Activated B cell treated with CpG ODN at 0.5 μM for 24 hours (primary cell): Measurements from ENCODE around the gene USP47. TPM values are rescaled to one million over a fixed set of nuclear protein-coding genes. Genes with fewer than 3 reads are reported as not detected.

Experiments used
- ATAC-seq: fragments of 200-7000 bp; cut with Tn5 transposase; one replicate; pipeline ENCODE4 v1.10.0; 2021; ENCODE audit warnings: low read depth, mild to moderate bottlenecking, moderate library complexity
- CTCF ChIA-PET: fragments of 350-600 bp; sonication (Branson Sonifier 250); formaldehyde crosslinking; loops from one replicate; lab custom pipeline; 2021; ENCODE audit warnings: antibody characterized with exemption; lab: Charles Lee
- POLR2A ChIA-PET: fragments of 350-600 bp; sonication (Branson Sonifier 250); formaldehyde crosslinking; loops from one replicate; lab custom pipeline; 2021; ENCODE audit warnings: antibody characterized with exemption; lab: Charles Lee
- DNase-seq: peaks from one replicate; pipeline ENCODE4 v3.0.0; 2022
- H3K27ac Mint-ChIP-seq: one replicate; pipeline ENCODE4 v1.8.0; 2020; ENCODE audit warnings: mixed read lengths
- H3K27me3 Mint-ChIP-seq: one replicate; pipeline ENCODE4 v1.8.0; 2021; ENCODE audit warnings: mixed read lengths
- H3K36me3 Mint-ChIP-seq: one replicate; pipeline ENCODE4 v1.8.0; 2021; ENCODE audit warnings: low read depth, mixed read lengths
- H3K4me1 Mint-ChIP-seq: one replicate; pipeline ENCODE4 v1.8.0; 2021; ENCODE audit warnings: mixed read lengths
- H3K4me3 Mint-ChIP-seq: one replicate; pipeline ENCODE4 v1.8.0; 2020; ENCODE audit warnings: mild to moderate bottlenecking, mixed read lengths
- H3K9me3 Mint-ChIP-seq: one replicate; pipeline ENCODE4 v1.8.0; 2020; ENCODE audit warnings: mixed read lengths
- intact Hi-C: fragments of 100-400 bp; cut with micrococcal nuclease; formaldehyde crosslinking; loops from one replicate; pipeline ENCODE4 v1.15.1; 2024
- total RNA-seq: library from RNA; stranded (reverse); gene quantifications from 2 replicates; pipeline ENCODE4 v1.2.3, GENCODE V29; 2022
- TF ChIP-seq, protein P1 (sequence below): fragments of 200-600 bp; IDR thresholded peaks from one replicate; pipeline ENCODE4 v1.8.0; 2022; ENCODE audit warnings: antibody characterized with exemption, mild to moderate bottlenecking

The USP47 gene
- total RNA-seq, 1 donor from 2014 or later, result 48.5 TPM

GRCh38 chr11:11973866-11974265 is 132.1 kb downstream of the USP47 start:
- no peak overlapping the region for H3K27ac Mint-ChIP-seq
- H3K9me3 Mint-ChIP-seq, result no peaks in the 10 kb centered on the region
- CTCF ChIA-PET, result no interaction called here
- DNase-seq (no peak), ATAC-seq (no peak)
- no peaks in the 10 kb centered on the region for H3K27me3 Mint-ChIP-seq
- intact Hi-C loops, result no loop called here
- TF ChIP-seq, protein P1, sequence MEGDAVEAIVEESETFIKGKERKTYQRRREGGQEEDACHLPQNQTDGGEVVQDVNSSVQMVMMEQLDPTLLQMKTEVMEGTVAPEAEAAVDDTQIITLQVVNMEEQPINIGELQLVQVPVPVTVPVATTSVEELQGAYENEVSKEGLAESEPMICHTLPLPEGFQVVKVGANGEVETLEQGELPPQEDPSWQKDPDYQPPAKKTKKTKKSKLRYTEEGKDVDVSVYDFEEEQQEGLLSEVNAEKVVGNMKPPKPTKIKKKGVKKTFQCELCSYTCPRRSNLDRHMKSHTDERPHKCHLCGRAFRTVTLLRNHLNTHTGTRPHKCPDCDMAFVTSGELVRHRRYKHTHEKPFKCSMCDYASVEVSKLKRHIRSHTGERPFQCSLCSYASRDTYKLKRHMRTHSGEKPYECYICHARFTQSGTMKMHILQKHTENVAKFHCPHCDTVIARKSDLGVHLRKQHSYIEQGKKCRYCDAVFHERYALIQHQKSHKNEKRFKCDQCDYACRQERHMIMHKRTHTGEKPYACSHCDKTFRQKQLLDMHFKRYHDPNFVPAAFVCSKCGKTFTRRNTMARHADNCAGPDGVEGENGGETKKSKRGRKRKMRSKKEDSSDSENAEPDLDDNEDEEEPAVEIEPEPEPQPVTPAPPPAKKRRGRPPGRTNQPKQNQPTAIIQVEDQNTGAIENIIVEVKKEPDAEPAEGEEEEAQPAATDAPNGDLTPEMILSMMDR, result no peak
- POLR2A ChIA-PET, result no interaction called here
- no peaks in the 10 kb centered on the region for H3K36me3 Mint-ChIP-seq
- no peak overlapping the region for H3K4me3 Mint-ChIP-seq
- H3K4me1 Mint-ChIP-seq, result no peaks in the 10 kb centered on the region

GRCh38 chr11:11975201-11976092 is 133.7 kb downstream of the USP47 start:
- intact Hi-C loops, result no loop called here
- ATAC-seq, result no peak
- H3K4me1 Mint-ChIP-seq, result no peaks in the 10 kb centered on the region
- H3K36me3 Mint-ChIP-seq, result no peaks in the 10 kb centered on the region
- H3K27me3 Mint-ChIP-seq, result peaks cover 5% of the 10 kb centered on the region
- no peak overlapping the region for H3K27ac Mint-ChIP-seq
- no peaks in the 10 kb centered on the region for H3K9me3 Mint-ChIP-seq
- no peak for DNase-seq
- H3K4me3 Mint-ChIP-seq, result no peak overlapping the region
- POLR2A ChIA-PET, result interaction anchor here (0.6 kb wide), 1 partner anchor 135 kb away, joined by 3 read pairs; no protein-coding TSS in a partner anchor
- CTCF ChIA-PET, result interaction anchor here (1.0 kb wide), 1 partner anchor 68 kb away, joined by 3 read pairs; no protein-coding TSS in a partner anchor
- TF ChIP-seq, protein P1, result no peak

DNA sequence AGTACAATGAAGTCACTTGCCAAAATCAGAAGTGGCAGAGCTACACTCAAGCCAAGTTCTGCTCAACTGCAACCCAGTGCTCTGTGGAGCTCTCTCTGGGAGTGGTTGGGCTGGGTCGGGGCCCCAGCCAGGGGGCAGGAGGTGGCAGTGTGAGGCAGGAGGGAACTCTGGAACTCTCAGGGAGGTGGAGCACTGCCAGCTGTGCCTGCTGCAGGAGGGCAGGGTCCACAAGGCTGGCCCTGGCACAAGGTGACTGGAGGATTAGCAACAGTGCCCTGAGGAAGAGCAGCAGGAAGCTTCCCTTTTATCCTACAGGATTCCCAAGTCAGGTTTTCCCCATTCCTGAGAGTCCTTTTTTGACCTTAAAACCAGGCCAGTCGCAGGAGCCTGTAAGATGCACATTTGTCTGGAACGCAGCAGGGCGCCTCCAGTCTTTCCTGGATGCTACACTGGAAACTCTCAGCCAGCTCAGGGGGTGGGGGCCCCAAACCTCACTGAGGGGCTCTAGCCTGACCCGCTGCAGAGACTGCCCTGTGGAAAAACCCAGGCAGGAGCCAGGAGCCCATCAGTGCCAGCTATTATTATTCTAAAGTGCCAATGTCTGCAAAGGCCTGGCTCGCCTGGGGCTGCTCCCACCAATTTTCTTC is 134.8 kb downstream of the USP47 start:
- POLR2A ChIA-PET, result interaction anchor here (0.6 kb wide), 1 partner anchor 136 kb away, joined by 3 read pairs; no protein-coding TSS in a partner anchor
- intact Hi-C loops, result no loop called here
- no peak overlapping the region for H3K27ac Mint-ChIP-seq

GRCh38 chr11:11977206-11977938 is 135.6 kb downstream of the USP47 start:
- intact Hi-C loops, result no loop called here
- TF ChIP-seq, protein P1, result no peak
- DNase-seq, result no peak
- no peak for ATAC-seq
- no peaks in the 10 kb centered on the region for H3K36me3 Mint-ChIP-seq
- H3K9me3 Mint-ChIP-seq, result peaks cover 2% of the 10 kb centered on the region
- no peaks in the 10 kb centered on the region for H3K4me1 Mint-ChIP-seq
- ChIA-PET POLR2A (no interaction called here), CTCF (no interaction called here)
- no peak overlapping the region for H3K27ac Mint-ChIP-seq
- no peak overlapping the region for H3K4me3 Mint-ChIP-seq
- peaks cover 8% of the 10 kb centered on the region for H3K27me3 Mint-ChIP-seq

More for the DNA sequence above, 134.8 kb downstream of the USP47 start:
- CTCF ChIA-PET, result no interaction called here
- Mint-ChIP-seq H3K36me3 (no peaks in the 10 kb centered on the region), H3K4me3 (no peak overlapping the region), H3K9me3 (peaks cover 2% of the 10 kb centered on the region), H3K4me1 (no peaks in the 10 kb centered on the region), H3K27me3 (peaks cover 5% of the 10 kb centered on the region)
- TF ChIP-seq, protein P1, result no peak
- DNase-seq, result no peak
- ATAC-seq, result no peak
